CD4-positive, alpha-beta T cell (primary cell): ENCODE measurements around the gene PTPRS. TPM values are rescaled to one million over a fixed set of nuclear protein-coding genes. Genes with fewer than 3 reads are reported as not detected.

ENCODE experiments used
- ATAC-seq: fragments of 200-7000 bp; cut with Tn5 transposase; one replicate; pipeline ENCODE4 v1.10.0; 2022; ENCODE audit warnings: mild to moderate bottlenecking; ENCODE audit not compliant: poor library complexity
- CTCF ChIA-PET: fragments of 350-600 bp; sonication (Branson Sonifier 250); formaldehyde crosslinking; loops from one replicate; lab custom pipeline; 2021; ENCODE audit warnings: antibody characterized with exemption, inconsistent platforms; lab: Charles Lee
- POLR2A ChIA-PET: fragments of 350-600 bp; sonication (Branson Sonifier 250); formaldehyde crosslinking; loops from one replicate; lab custom pipeline; 2021; ENCODE audit warnings: antibody characterized with exemption, inconsistent platforms; lab: Charles Lee
- DNase-seq, 14 experiments: peaks; one replicate each; pipeline ENCODE4 v3.0.0-alpha.2; 2013 to 2020; ENCODE audit warnings: mixed read lengths in 2 of 14
- H3K27ac ChIP-seq, 2 donors: one replicate each; pipeline versions ENCODE4 v1.5.1 to v1.7.0; 2013; ENCODE audit warnings: low read length in 2 of 2, low read depth in 1 of 2, mild to moderate bottlenecking in 1 of 2
- H3K27me3 ChIP-seq, 2 experiments: 1 replicate in 1 of 2; 2 replicates in 1 of 2; pipeline versions ENCODE4 v1.6.1 to v1.7.0; 2013; ENCODE audit warnings: low read length in 2 of 2, control low read depth in 1 of 2, mild to moderate bottlenecking in 1 of 2, moderate library complexity in 1 of 2; ENCODE audit not compliant: insufficient read depth in 2 of 2, control insufficient read depth in 1 of 2
- H3K36me3 ChIP-seq: one replicate; pipeline ENCODE4 v1.6.1; 2013; ENCODE audit warnings: low read length, control low read depth; ENCODE audit not compliant: insufficient read depth
- H3K4me1 ChIP-seq: one replicate; pipeline ENCODE4 v1.6.1; 2013; ENCODE audit warnings: low read length, control low read depth; ENCODE audit not compliant: insufficient read depth
- H3K4me3 ChIP-seq: one replicate; pipeline ENCODE4 v1.5.1; 2013; ENCODE audit warnings: mild to moderate bottlenecking, low read length, moderate library complexity
- H3K9me3 ChIP-seq, 2 experiments: 1 replicate in 1 of 2; 2 replicates in 1 of 2; pipeline versions ENCODE4 v1.6.1 to v1.7.0; 2013; ENCODE audit warnings: low read length in 2 of 2, mild to moderate bottlenecking in 2 of 2, control low read depth in 1 of 2, moderate library complexity in 1 of 2; ENCODE audit not compliant: control insufficient read depth in 1 of 2, insufficient read depth in 1 of 2
- H3K27ac Mint-ChIP-seq: one replicate; pipeline ENCODE4 v1.8.0; 2020; ENCODE audit warnings: mixed read lengths
- H3K27me3 Mint-ChIP-seq: one replicate; pipeline ENCODE4 v1.8.0; 2021; ENCODE audit warnings: mixed read lengths
- H3K36me3 Mint-ChIP-seq: one replicate; pipeline ENCODE4 v1.8.0; 2021; ENCODE audit warnings: low read depth, mixed read lengths
- H3K4me1 Mint-ChIP-seq: one replicate; pipeline ENCODE4 v1.8.0; 2021; ENCODE audit warnings: low read depth, mixed read lengths
- H3K4me3 Mint-ChIP-seq: one replicate; pipeline ENCODE4 v1.8.0; 2020; ENCODE audit warnings: mild to moderate bottlenecking, mixed read lengths
- H3K9me3 Mint-ChIP-seq: one replicate; pipeline ENCODE4 v1.8.0; 2020; ENCODE audit warnings: mixed read lengths
- CTCF ChIP-seq: fragments of 200-600 bp; IDR thresholded peaks from one replicate; pipeline ENCODE4 v1.8.0; 2022; ENCODE audit warnings: antibody characterized with exemption, mild to moderate bottlenecking
- intact Hi-C, 2 experiments: fragments of 100-400 bp; cut with DNase I in 1 of 2; cut with micrococcal nuclease in 1 of 2; formaldehyde crosslinking; loops; one replicate each; pipeline versions ENCODE4 v1.15.1 to v1.9.0; 2023 to 2025; cut with DNase I, micrococcal nuclease
- total RNA-seq, 174 experiments: library from RNA in 2 of 174; stranded (reverse) in 2 of 174; gene quantifications; one replicate each; pipeline ENCODE4 v1.2.3 and lab custom pipeline; 2021 to 2026

Gene PTPRS
- total RNA-seq, 2 experiments from 2014 or later = 5.3 to 6.3 TPM

GRCh38 chr19:5361407-5361806, 20.8 kb upstream of the PTPRS start:
- TF ChIP-seq CTCF = no peak
- DNase-seq (no peak), ATAC-seq (no peak)
- no peak overlapping the region for H3K27ac ChIP-seq
- peaks cover 0 to 23% of the 10 kb centered on the region in 2 experiments for H3K9me3 ChIP-seq
- H3K4me1 ChIP-seq = no peaks in the 10 kb centered on the region
- intact Hi-C loops = no loop called here
- Mint-ChIP-seq H3K36me3 (no peaks in the 10 kb centered on the region), H3K9me3 (no peaks in the 10 kb centered on the region), H3K27me3 (peaks cover 48% of the 10 kb centered on the region), H3K27ac (no peak overlapping the region), H3K4me1 (no peaks in the 10 kb centered on the region), H3K4me3 (no peak overlapping the region)
- ChIA-PET CTCF (no interaction called here), POLR2A (no interaction called here)
- H3K4me3 ChIP-seq = no peak overlapping the region
- peaks cover 10 to 12% of the 10 kb centered on the region in 2 experiments for H3K27me3 ChIP-seq
- H3K36me3 ChIP-seq = no peaks in the 10 kb centered on the region

- peaks cover 13 to 18% of the 10 kb centered on the region in 2 experiments for H3K27me3 ChIP-seq
- TF ChIP-seq CTCF = no peak
- Mint-ChIP-seq H3K27me3 (peaks cover 60% of the 10 kb centered on the region), H3K9me3 (no peaks in the 10 kb centered on the region), H3K4me3 (no peak overlapping the region), H3K36me3 (no peaks in the 10 kb centered on the region), H3K4me1 (no peaks in the 10 kb centered on the region), H3K27ac (no peak overlapping the region)
- ChIA-PET CTCF (no interaction called here), POLR2A (no interaction called here)
- no peak overlapping the region for H3K27ac ChIP-seq
- intact Hi-C loops = no loop called here
- DNase-seq (no peak), ATAC-seq (no peak)
- H3K4me1 ChIP-seq = no peaks in the 10 kb centered on the region
- H3K4me3 ChIP-seq = no peak overlapping the region
- no peaks in the 10 kb centered on the region for H3K36me3 ChIP-seq
- H3K9me3 ChIP-seq = peaks cover 0 to 25% of the 10 kb centered on the region in 2 experiments
These were observed 19.6 kb upstream of the PTPRS start for GRCh38 chr19:5360003-5360780.

GRCh38 chr19:5358173-5358800, 17.7 kb upstream of the PTPRS start:
- ATAC-seq = no peak
- Histone ChIP-seq H3K27ac (no peak overlapping the region), H3K4me1 (no peaks in the 10 kb centered on the region), H3K27me3 (peaks cover 19 to 21% of the 10 kb centered on the region in 2 experiments), H3K4me3 (no peak overlapping the region), H3K36me3 (no peaks in the 10 kb centered on the region), H3K9me3 (peaks cover 0 to 28% of the 10 kb centered on the region in 2 experiments)
- intact Hi-C loops = loop anchor here in 1 of 2 experiments (10.0 kb wide), 1 partner anchor 313 kb away; no protein-coding TSS in a partner anchor
- no peaks in the 10 kb centered on the region for H3K4me1 Mint-ChIP-seq
- H3K9me3 Mint-ChIP-seq = no peaks in the 10 kb centered on the region
- CTCF ChIA-PET = no interaction called here
- H3K4me3 Mint-ChIP-seq = no peak overlapping the region
- H3K27ac Mint-ChIP-seq = no peak overlapping the region
- no peak for TF ChIP-seq CTCF
- H3K36me3 Mint-ChIP-seq = no peaks in the 10 kb centered on the region
- peaks cover 69% of the 10 kb centered on the region for H3K27me3 Mint-ChIP-seq
- POLR2A ChIA-PET = no interaction called here
- DNase-seq = no peak
